Measurements from ENCODE around the gene ERFE.

DNA sequence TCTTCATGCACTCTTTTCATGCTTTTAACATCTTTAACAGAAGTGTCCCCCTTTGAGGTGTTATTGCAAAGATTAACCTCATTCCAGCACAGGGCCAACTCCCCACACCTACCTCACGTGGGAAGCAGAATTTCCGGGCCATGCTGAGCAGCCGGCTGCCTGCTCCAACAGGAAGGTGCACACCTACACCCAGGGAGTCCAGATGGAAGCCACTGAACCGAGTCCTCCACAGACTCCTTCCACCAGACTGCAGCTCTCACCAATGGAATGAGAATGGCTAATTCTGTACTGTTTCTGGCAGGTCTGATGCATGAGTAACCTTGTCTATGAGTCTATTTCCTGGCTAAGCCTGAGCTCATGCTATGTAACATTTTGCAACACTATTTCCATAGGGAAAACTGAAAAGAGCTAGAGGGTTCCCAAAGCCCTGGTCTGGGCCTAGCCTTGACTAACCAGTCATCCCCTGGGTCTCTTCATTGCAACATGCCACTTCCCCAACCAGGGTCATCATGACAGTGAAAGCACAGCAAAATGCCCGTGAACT lies 11.0 kb downstream of the ERFE start:
- TF ChIP-seq, protein P1, sequence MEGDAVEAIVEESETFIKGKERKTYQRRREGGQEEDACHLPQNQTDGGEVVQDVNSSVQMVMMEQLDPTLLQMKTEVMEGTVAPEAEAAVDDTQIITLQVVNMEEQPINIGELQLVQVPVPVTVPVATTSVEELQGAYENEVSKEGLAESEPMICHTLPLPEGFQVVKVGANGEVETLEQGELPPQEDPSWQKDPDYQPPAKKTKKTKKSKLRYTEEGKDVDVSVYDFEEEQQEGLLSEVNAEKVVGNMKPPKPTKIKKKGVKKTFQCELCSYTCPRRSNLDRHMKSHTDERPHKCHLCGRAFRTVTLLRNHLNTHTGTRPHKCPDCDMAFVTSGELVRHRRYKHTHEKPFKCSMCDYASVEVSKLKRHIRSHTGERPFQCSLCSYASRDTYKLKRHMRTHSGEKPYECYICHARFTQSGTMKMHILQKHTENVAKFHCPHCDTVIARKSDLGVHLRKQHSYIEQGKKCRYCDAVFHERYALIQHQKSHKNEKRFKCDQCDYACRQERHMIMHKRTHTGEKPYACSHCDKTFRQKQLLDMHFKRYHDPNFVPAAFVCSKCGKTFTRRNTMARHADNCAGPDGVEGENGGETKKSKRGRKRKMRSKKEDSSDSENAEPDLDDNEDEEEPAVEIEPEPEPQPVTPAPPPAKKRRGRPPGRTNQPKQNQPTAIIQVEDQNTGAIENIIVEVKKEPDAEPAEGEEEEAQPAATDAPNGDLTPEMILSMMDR (IDR thresholded peaks at IDR 0.05; ENCODE audit: low read length): no peak
- no peak for TF ChIP-seq EZH2 (optimal IDR thresholded peaks at IDR 0.05; ENCODE audit: low read depth, low read length)
